K562 (cell line): ENCODE results near the gene PSMG3. TPM values are rescaled to one million over a fixed set of nuclear protein-coding genes. Genes with fewer than 3 reads are reported as not detected.

ENCODE experiments used
- CBX1 ChIP-seq: sonication (generic); IDR thresholded peaks from 2 replicates; pipeline ENCODE4 v1.6.1; 2016; ENCODE audit warnings: antibody characterized with exemption, low read depth, mild to moderate bottlenecking
- CREB1 ChIP-seq, 2 experiments: sonication (generic) in 1 of 2; formaldehyde crosslinking in 1 of 2; IDR thresholded peaks; 2 replicates each; pipeline versions ENCODE4 v1.6.1 to v1.8.0; 2012 to 2022; ENCODE audit warnings: inconsistent platforms in 1 of 2, mild to moderate bottlenecking in 1 of 2, missing genetic modification reagents in 1 of 2, moderate library complexity in 1 of 2
- CREBBP ChIP-seq: IDR thresholded peaks from one replicate; pipeline ENCODE4 v1.6.1; 2012; ENCODE audit warnings: low read depth, mild to moderate bottlenecking, control low read depth, inconsistent platforms, low read length
- GMEB1 ChIP-seq: fragments of 250-450 bp; sonication (Bioruptor Pico); IDR thresholded peaks from 2 replicates; pipeline ENCODE4 v1.4.0; 2020; ENCODE audit warnings: mild to moderate bottlenecking
- HMG20B ChIP-seq: fragments of 250-450 bp; sonication (Bioruptor Pico); IDR thresholded peaks from 2 replicates; pipeline ENCODE4 v1.5.0; 2021; ENCODE audit warnings: mild to moderate bottlenecking
- JUND ChIP-seq, 2 experiments: IDR thresholded peaks; 2 replicates in 1 of 2; 3 replicates in 1 of 2; pipeline ENCODE4 v1.6.1; 2011; ENCODE audit warnings: borderline replicate concordance in 2 of 2, low read depth in 2 of 2, low read length in 2 of 2, improper control_type of control experiment in 1 of 2, missing biosample characterization in 1 of 2, missing genetic modification characterization in 1 of 2, missing genetic modification reagents in 1 of 2
- MCM5 ChIP-seq: fragments of 450-650 bp; IDR thresholded peaks from 2 replicates; pipeline ENCODE4 v1.6.1; 2016; ENCODE audit warnings: low read depth
- NFE2 ChIP-seq: IDR thresholded peaks from 2 replicates; pipeline ENCODE4 v1.6.1; 2014; ENCODE audit warnings: antibody characterized with exemption, low read depth
- PBX2 ChIP-seq, 2 experiments: IDR thresholded peaks in 1 of 2; conservative IDR thresholded peaks in 1 of 2; 2 replicates each; pipeline ENCODE4 v1.6.1; 2016; ENCODE audit warnings: low read depth in 2 of 2, mild to moderate bottlenecking in 1 of 2, missing compliant biosample characterization in 1 of 2, missing genetic modification characterization in 1 of 2, moderate library complexity in 1 of 2
- PTBP1 ChIP-seq: fragments of 200-400 bp; formaldehyde crosslinking; IDR thresholded peaks from 2 replicates; pipeline ENCODE4 v1.6.1; 2017; ENCODE audit warnings: low read depth, low read length
- RBM22 ChIP-seq: fragments of 200-400 bp; formaldehyde crosslinking; IDR thresholded peaks from 2 replicates; pipeline ENCODE4 v1.6.1; 2018; ENCODE audit warnings: low read length, low read depth; ENCODE audit not compliant: poor library complexity, severe bottlenecking
- RREB1 ChIP-seq: fragments of 250-450 bp; sonication (Bioruptor Pico); IDR thresholded peaks from 2 replicates; pipeline ENCODE4 v1.4.0; 2020
- TEAD1 ChIP-seq, 2 experiments: fragments of 450-650 bp in 1 of 2; sonication (generic) in 1 of 2; formaldehyde crosslinking; IDR thresholded peaks; 2 replicates each; pipeline versions ENCODE4 v1.4.0 to v1.8.0; 2020 to 2022; ENCODE audit warnings: mild to moderate bottlenecking in 2 of 2, missing genetic modification reagents in 1 of 2
- ZBTB7A ChIP-seq: IDR thresholded peaks from 2 replicates; pipeline ENCODE4 v1.6.1; 2011; ENCODE audit warnings: low read depth, mild to moderate bottlenecking, low read length, moderate library complexity, borderline replicate concordance; ENCODE audit not compliant: control insufficient read depth
- ZC3H11A ChIP-seq: IDR thresholded peaks from 2 replicates; pipeline ENCODE4 v1.6.1; 2012; ENCODE audit warnings: low read depth, low read length, improper control_type of control experiment
- ZNF699 ChIP-seq: fragments of 250-450 bp; sonication (Bioruptor Pico); IDR thresholded peaks from 2 replicates; pipeline ENCODE4 v1.8.0; 2021; ENCODE audit warnings: mild to moderate bottlenecking, moderate library complexity; ENCODE audit not compliant: insufficient replicate concordance
- polyA plus RNA-seq, 8 experiments: library from polyadenylated mRNA; depleted of rRNA in 4 of 8; stranded (reverse) in 5 of 8; unstranded in 3 of 8; fragments of >200 nt; fragmentation: Nextera tagmentation in 2 of 8; fragmentation: Illumina TruSeq in 1 of 8; extraction: Ambion mirVana in 2 of 8; extraction: Trizol in 1 of 8; gene quantifications; 2 replicates each; pipeline versions ENCODE4 v1.2.1 to v1.2.3, GENCODE V29; 2011 to 2014; ENCODE audit warnings: inconsistent platforms in 1 of 8, missing spikeins in 1 of 8
- total RNA-seq, 7 experiments: library from RNA; depleted of rRNA in 6 of 7; stranded (reverse); fragments of >200 nt in 6 of 7; fragmentation: Illumina TruSeq in 2 of 7; extraction: Trizol in 2 of 7; gene quantifications; 2 replicates each; pipeline versions ENCODE4 v1.2.1 to v1.2.3, GENCODE V29; 2011 to 2021; ENCODE audit warnings: low replicate concordance in 1 of 7

Gene PSMG3
- total and polyA plus RNA-seq, 9 of the 15 experiments (the other 6 are each of a cell fraction or from before 2014, with no cell fraction given): 34.8 to 122 (median 80.1) TPM

- TF ChIP-seq PBX2 (CRISPR knock-in tag; IDR thresholded peaks at IDR 0.05; ENCODE audit: low read depth) (no peak), PBX2 (tag; conservative IDR thresholded peaks at IDR 0.05; ENCODE audit: low read depth) (no peak), NFE2 (no peak), CREB1 (IDR thresholded peaks at IDR 0.05) (no peak; the same call in 1 of the 2 replicates), CREB1 (CRISPR knock-in tag; IDR thresholded peaks at IDR 0.05) (no peak), ZBTB7A (peak; percentile 51; the same call in 1 of the 2 replicates), ZNF699 (CRISPR knock-in tag) (no peak), TEAD1 (CRISPR knock-in tag; IDR thresholded peaks at IDR 0.05) (peak; percentile 96 to 99), PTBP1 (no peak), MCM5 (no peak), GMEB1 (CRISPR knock-in tag) (no peak), RREB1 (CRISPR knock-in tag) (no peak), RBM22 (peak; percentile 71), ZC3H11A (no peak), HMG20B (CRISPR knock-in tag) (no peak), CREBBP (no peak), CBX1 (no peak), JUND (IDR thresholded peaks at IDR 0.05; ENCODE audit: borderline replicate concordance, low read depth, low read length) (peak; percentile 97), JUND (tag; IDR thresholded peaks at IDR 0.05; ENCODE audit: borderline replicate concordance, low read depth, low read length) (peak; percentile 94; the same call in 2 of the 3 replicates)
Observed at GRCh38 chr7:1536743-1537534, 32.9 kb downstream of the PSMG3 start (continued).
